Measurements from ENCODE around the gene TMPRSS13.

Gene TMPRSS13

GRCh38 chr11:117900720-117901440, 28.3 kb downstream of the TMPRSS13 start:
- H3K79me1 ChIP-seq (ENCODE audit: low read length) = no peaks in the 10 kb centered on the region
- H3K4me2 ChIP-seq (ENCODE audit: low read length) = no peak overlapping the region
- H2BK15ac ChIP-seq (replicated peaks; ENCODE audit: low read depth) = no peak overlapping the region
- no CpG with 5 or more reads among the region's 11 CpGs for WGBS (ENCODE audit: extremely low coverage, insufficient coverage, low lambda C conversion rate)
- H3K4me3 ChIP-seq (ENCODE audit: low read length) = no peak overlapping the region
- no peak overlapping the region for H4K8ac ChIP-seq (ENCODE audit: low read depth, low read length)
- H3K4ac ChIP-seq (ENCODE audit: low read depth, low read length) = no peak overlapping the region
- H4K5ac ChIP-seq (ENCODE audit: low read length) = no peak overlapping the region
- no peak overlapping the region for H3K18ac ChIP-seq (ENCODE audit: low read length)
- no peak overlapping the region for H3K9ac ChIP-seq (ENCODE audit: low read length)
- H3K79me2 ChIP-seq (ENCODE audit: control insufficient read depth, insufficient read depth, low read length) = no peaks in the 10 kb centered on the region
- no peak overlapping the region for H3K56ac ChIP-seq (ENCODE audit: low read length)
- no peak overlapping the region for H3K27ac ChIP-seq (ENCODE audit: low read depth, low read length)
- no peaks in the 10 kb centered on the region for H3K4me1 ChIP-seq (ENCODE audit: control insufficient read depth, low read depth, low read length)
- no peak for DNase-seq
- H2BK5ac ChIP-seq (ENCODE audit: low read length) = no peak overlapping the region
- no peak overlapping the region for H2AK5ac ChIP-seq (ENCODE audit: low read length)
- H3K27me3 ChIP-seq (ENCODE audit: insufficient read depth, low read length, poor library complexity) = no peaks in the 10 kb centered on the region
- H2BK120ac ChIP-seq (ENCODE audit: low read depth, low read length) = no peak overlapping the region
- H3K23ac ChIP-seq (ENCODE audit: low read length) = no peak overlapping the region
- H3K36me3 ChIP-seq (ENCODE audit: control insufficient read depth, insufficient read depth, low read length) = no peaks in the 10 kb centered on the region

GRCh38 chr11:117900121-117900648, 29.0 kb downstream of the TMPRSS13 start:
- no peaks in the 10 kb centered on the region for H3K79me1 ChIP-seq (ENCODE audit: low read length)
- no peak overlapping the region for H3K4me3 ChIP-seq (ENCODE audit: low read length)
- H2BK120ac ChIP-seq (ENCODE audit: low read depth, low read length) = no peak overlapping the region
- H3K4me2 ChIP-seq (ENCODE audit: low read length) = no peak overlapping the region
- no CpG with 5 or more reads among the region's 4 CpGs for WGBS (ENCODE audit: extremely low coverage, insufficient coverage, low lambda C conversion rate)
- H2AK5ac ChIP-seq (ENCODE audit: low read length) = no peak overlapping the region
- no peak overlapping the region for H3K23ac ChIP-seq (ENCODE audit: low read length)
- H3K4me1 ChIP-seq (ENCODE audit: control insufficient read depth, low read depth, low read length) = no peaks in the 10 kb centered on the region
- no peak overlapping the region for H4K5ac ChIP-seq (ENCODE audit: low read length)
- no peak overlapping the region for H3K9ac ChIP-seq (ENCODE audit: low read length)
- no peaks in the 10 kb centered on the region for H3K27me3 ChIP-seq (ENCODE audit: insufficient read depth, low read length, poor library complexity)
- H3K56ac ChIP-seq (ENCODE audit: low read length) = no peak overlapping the region
- H3K27ac ChIP-seq (ENCODE audit: low read depth, low read length) = no peak overlapping the region
- H2BK15ac ChIP-seq (replicated peaks; ENCODE audit: low read depth) = no peak overlapping the region
- H3K18ac ChIP-seq (ENCODE audit: low read length) = no peak overlapping the region
- H3K36me3 ChIP-seq (ENCODE audit: control insufficient read depth, insufficient read depth, low read length) = no peaks in the 10 kb centered on the region
- no peak overlapping the region for H2BK5ac ChIP-seq (ENCODE audit: low read length)
- H3K79me2 ChIP-seq (ENCODE audit: control insufficient read depth, insufficient read depth, low read length) = no peaks in the 10 kb centered on the region
- H4K8ac ChIP-seq (ENCODE audit: low read depth, low read length) = no peak overlapping the region
- no peak for DNase-seq
- no peak overlapping the region for H3K4ac ChIP-seq (ENCODE audit: low read depth, low read length)

- Histone ChIP-seq H3K23ac (ENCODE audit: low read length) (no peak overlapping the region), H3K79me1 (ENCODE audit: low read length) (no peaks in the 10 kb centered on the region), H3K27ac (ENCODE audit: low read depth, low read length) (no peak overlapping the region), H3K27me3 (ENCODE audit: insufficient read depth, low read length, poor library complexity) (no peaks in the 10 kb centered on the region), H4K5ac (ENCODE audit: low read length) (no peak overlapping the region), H3K4me2 (ENCODE audit: low read length) (no peak overlapping the region), H3K18ac (ENCODE audit: low read length) (no peak overlapping the region), H3K4me3 (ENCODE audit: low read length) (no peak overlapping the region), H3K56ac (ENCODE audit: low read length) (no peak overlapping the region), H3K4ac (ENCODE audit: low read depth, low read length) (no peak overlapping the region), H3K4me1 (ENCODE audit: control insufficient read depth, low read depth, low read length) (no peaks in the 10 kb centered on the region), H4K8ac (ENCODE audit: low read depth, low read length) (no peak overlapping the region), H2BK5ac (ENCODE audit: low read length) (no peak overlapping the region), H2AK5ac (ENCODE audit: low read length) (no peak overlapping the region), H3K36me3 (ENCODE audit: control insufficient read depth, insufficient read depth, low read length) (no peaks in the 10 kb centered on the region), H2BK15ac (replicated peaks; ENCODE audit: low read depth) (no peak overlapping the region), H3K9ac (ENCODE audit: low read length) (no peak overlapping the region), H2BK120ac (ENCODE audit: low read depth, low read length) (no peak overlapping the region), H3K79me2 (ENCODE audit: control insufficient read depth, insufficient read depth, low read length) (no peaks in the 10 kb centered on the region)
- DNase-seq = no peak
- no CpG with 5 or more reads among the region's 4 CpGs for WGBS (ENCODE audit: extremely low coverage, insufficient coverage, low lambda C conversion rate)
Measured at GRCh38 chr11:117898059-117898458, 31.1 kb downstream of the TMPRSS13 start.

- Histone ChIP-seq H3K4me3 (ENCODE audit: low read length) (no peak overlapping the region), H3K27ac (ENCODE audit: low read depth, low read length) (no peak overlapping the region), H3K4me2 (ENCODE audit: low read length) (no peak overlapping the region), H3K27me3 (ENCODE audit: insufficient read depth, low read length, poor library complexity) (no peaks in the 10 kb centered on the region), H2BK120ac (ENCODE audit: low read depth, low read length) (no peak overlapping the region), H3K4me1 (ENCODE audit: control insufficient read depth, low read depth, low read length) (no peaks in the 10 kb centered on the region), H2AK5ac (ENCODE audit: low read length) (no peak overlapping the region), H3K36me3 (ENCODE audit: control insufficient read depth, insufficient read depth, low read length) (no peaks in the 10 kb centered on the region), H3K23ac (ENCODE audit: low read length) (no peak overlapping the region), H4K8ac (ENCODE audit: low read depth, low read length) (no peak overlapping the region), H3K79me1 (ENCODE audit: low read length) (no peaks in the 10 kb centered on the region), H4K5ac (ENCODE audit: low read length) (no peak overlapping the region), H3K56ac (ENCODE audit: low read length) (no peak overlapping the region), H3K9ac (ENCODE audit: low read length) (no peak overlapping the region), H3K18ac (ENCODE audit: low read length) (no peak overlapping the region), H2BK5ac (ENCODE audit: low read length) (no peak overlapping the region), H3K4ac (ENCODE audit: low read depth, low read length) (no peak overlapping the region), H3K79me2 (ENCODE audit: control insufficient read depth, insufficient read depth, low read length) (no peaks in the 10 kb centered on the region), H2BK15ac (replicated peaks; ENCODE audit: low read depth) (no peak overlapping the region)
- DNase-seq = no peak
- WGBS (ENCODE audit: extremely low coverage, insufficient coverage, low lambda C conversion rate) = no CpG with 5 or more reads among the region's 3 CpGs
Measured at GRCh38 chr11:117892651-117893050, 36.6 kb downstream of the TMPRSS13 start.

GRCh38 chr11:117891362-117891761, 37.8 kb downstream of the TMPRSS13 start:
- H3K4me2 ChIP-seq (ENCODE audit: low read length) = no peak overlapping the region
- H3K18ac ChIP-seq (ENCODE audit: low read length) = no peak overlapping the region
- H4K8ac ChIP-seq (ENCODE audit: low read depth, low read length) = no peak overlapping the region
- no peaks in the 10 kb centered on the region for H3K4me1 ChIP-seq (ENCODE audit: control insufficient read depth, low read depth, low read length)
- no peaks in the 10 kb centered on the region for H3K79me1 ChIP-seq (ENCODE audit: low read length)
- no peak overlapping the region for H3K56ac ChIP-seq (ENCODE audit: low read length)
- no peaks in the 10 kb centered on the region for H3K36me3 ChIP-seq (ENCODE audit: control insufficient read depth, insufficient read depth, low read length)
- no peak overlapping the region for H3K9ac ChIP-seq (ENCODE audit: low read length)
- no peak overlapping the region for H3K27ac ChIP-seq (ENCODE audit: low read depth, low read length)
- H3K23ac ChIP-seq (ENCODE audit: low read length) = no peak overlapping the region
- no peak for DNase-seq
- no peak overlapping the region for H2BK15ac ChIP-seq (replicated peaks; ENCODE audit: low read depth)
- no peak overlapping the region for H2AK5ac ChIP-seq (ENCODE audit: low read length)
- H2BK5ac ChIP-seq (ENCODE audit: low read length) = no peak overlapping the region
- H4K5ac ChIP-seq (ENCODE audit: low read length) = no peak overlapping the region
- no CpG with 5 or more reads among the region's 2 CpGs for WGBS (ENCODE audit: extremely low coverage, insufficient coverage, low lambda C conversion rate)
- H3K4ac ChIP-seq (ENCODE audit: low read depth, low read length) = no peak overlapping the region
- H3K4me3 ChIP-seq (ENCODE audit: low read length) = no peak overlapping the region
- no peaks in the 10 kb centered on the region for H3K79me2 ChIP-seq (ENCODE audit: control insufficient read depth, insufficient read depth, low read length)
- H3K27me3 ChIP-seq (ENCODE audit: insufficient read depth, low read length, poor library complexity) = no peaks in the 10 kb centered on the region
- no peak overlapping the region for H2BK120ac ChIP-seq (ENCODE audit: low read depth, low read length)

GRCh38 chr11:117888139-117888566, 41.0 kb downstream of the TMPRSS13 start:
- no peak overlapping the region for H3K56ac ChIP-seq (ENCODE audit: low read length)
- no peak overlapping the region for H3K23ac ChIP-seq (ENCODE audit: low read length)
- H3K36me3 ChIP-seq (ENCODE audit: control insufficient read depth, insufficient read depth, low read length) = no peaks in the 10 kb centered on the region
- no peak overlapping the region for H3K4me3 ChIP-seq (ENCODE audit: low read length)
- no peak overlapping the region for H2AK5ac ChIP-seq (ENCODE audit: low read length)
- no peak overlapping the region for H2BK120ac ChIP-seq (ENCODE audit: low read depth, low read length)
- no peak overlapping the region for H4K8ac ChIP-seq (ENCODE audit: low read depth, low read length)
- H4K5ac ChIP-seq (ENCODE audit: low read length) = no peak overlapping the region
- no peaks in the 10 kb centered on the region for H3K79me2 ChIP-seq (ENCODE audit: control insufficient read depth, insufficient read depth, low read length)
- no peak overlapping the region for H3K9ac ChIP-seq (ENCODE audit: low read length)
- H3K4ac ChIP-seq (ENCODE audit: low read depth, low read length) = no peak overlapping the region
- H3K27ac ChIP-seq (ENCODE audit: low read depth, low read length) = no peak overlapping the region
- H3K4me1 ChIP-seq (ENCODE audit: control insufficient read depth, low read depth, low read length) = peaks cover 6% of the 10 kb centered on the region
- no peak for DNase-seq
- no peaks in the 10 kb centered on the region for H3K79me1 ChIP-seq (ENCODE audit: low read length)
- no CpG with 5 or more reads among the region's 8 CpGs for WGBS (ENCODE audit: extremely low coverage, insufficient coverage, low lambda C conversion rate)
- H3K18ac ChIP-seq (ENCODE audit: low read length) = no peak overlapping the region
- H3K27me3 ChIP-seq (ENCODE audit: insufficient read depth, low read length, poor library complexity) = no peaks in the 10 kb centered on the region
- H2BK5ac ChIP-seq (ENCODE audit: low read length) = no peak overlapping the region
- H3K4me2 ChIP-seq (ENCODE audit: low read length) = no peak overlapping the region
- H2BK15ac ChIP-seq (replicated peaks; ENCODE audit: low read depth) = no peak overlapping the region
